DOHH2 (cell line): ENCODE measurements around the gene MARCHF10.

Experiments used
- H3F3A ChIP-seq: fragments of 200-600 bp; sonication (generic), shearing (Covaris generic); 2 replicates; pipeline ENCODE4 v1.6.0; 2016; ENCODE audit warnings: antibody characterized with exemption, mild to moderate bottlenecking; ENCODE audit not compliant: control insufficient read depth, insufficient read depth
- H3K27ac ChIP-seq: fragments of 200-600 bp; sonication (generic); 2 replicates; pipeline ENCODE4 v1.5.1; 2014; ENCODE audit warnings: low read depth, mild to moderate bottlenecking, low read length, moderate library complexity
- H3K27me3 ChIP-seq: fragments of 200-600 bp; sonication (generic); 2 replicates; pipeline ENCODE4 v1.6.1; 2014; ENCODE audit warnings: mild to moderate bottlenecking, low read length, mixed read lengths; ENCODE audit not compliant: control insufficient read depth
- H3K36me3 ChIP-seq: fragments of 200-600 bp; sonication (generic); 2 replicates; pipeline ENCODE4 v1.6.1; 2014; ENCODE audit warnings: mild to moderate bottlenecking, low read length, moderate library complexity, mixed read lengths; ENCODE audit not compliant: control insufficient read depth
- H3K4me1 ChIP-seq: fragments of 200-600 bp; sonication (generic); 2 replicates; pipeline ENCODE4 v1.6.1; 2014; ENCODE audit warnings: mild to moderate bottlenecking, low read length, mixed read lengths; ENCODE audit not compliant: control insufficient read depth
- H3K4me2 ChIP-seq: fragments of 200-600 bp; sonication (generic); 2 replicates; pipeline ENCODE4 v1.6.0; 2014; ENCODE audit warnings: mild to moderate bottlenecking, low read length, moderate library complexity
- H3K4me3 ChIP-seq: fragments of 200-600 bp; sonication (generic); 2 replicates; pipeline ENCODE4 v1.5.1; 2014; ENCODE audit warnings: mild to moderate bottlenecking, low read length, mixed read lengths
- H3K79me2 ChIP-seq: fragments of 200-600 bp; sonication (generic); 2 replicates; pipeline ENCODE4 v1.6.1; 2014; ENCODE audit warnings: mild to moderate bottlenecking, low read length, mixed read lengths; ENCODE audit not compliant: control insufficient read depth
- H3K9me2 ChIP-seq: fragments of 200-600 bp; sonication (generic); replicated peaks from 2 replicates; pipeline ENCODE4 v1.6.1; 2014; ENCODE audit warnings: mild to moderate bottlenecking, low read length, mixed read lengths; ENCODE audit not compliant: control insufficient read depth
- H3K9me3 ChIP-seq: fragments of 200-600 bp; sonication (generic); 2 replicates; pipeline ENCODE4 v1.6.1; 2014; ENCODE audit warnings: antibody characterized with exemption, low read length, mixed read lengths; ENCODE audit not compliant: control insufficient read depth, insufficient read depth
- H4K20me1 ChIP-seq: fragments of 200-600 bp; sonication (generic); 2 replicates; pipeline ENCODE4 v1.6.0; 2014; ENCODE audit warnings: low read depth, mild to moderate bottlenecking, antibody characterized with exemption, low read length, moderate library complexity; ENCODE audit not compliant: control insufficient read depth, insufficient read depth
- CTCF ChIP-seq: fragments of 200-600 bp; sonication (generic); IDR thresholded peaks from one replicate; pipeline ENCODE4 v1.5.1; 2014; ENCODE audit warnings: antibody characterized with exemption, mild to moderate bottlenecking, low read depth, low read length; ENCODE audit not compliant: poor library complexity, severe bottlenecking
- EZH2phosphoT487 ChIP-seq: fragments of 200-600 bp; sonication (generic); IDR thresholded peaks from 2 replicates; pipeline ENCODE4 v1.6.1; 2017; ENCODE audit warnings: borderline replicate concordance, mild to moderate bottlenecking, antibody characterized with exemption, low read length, moderate library complexity, mixed read lengths

MARCHF10 gene

GRCh38 chr17:62755141-62755851 is 52.8 kb downstream of the MARCHF10 start:
- Histone ChIP-seq H3K27me3 (no peaks in the 10 kb centered on the region), H3K36me3 (no peaks in the 10 kb centered on the region), H3F3A (no peaks in the 10 kb centered on the region), H3K27ac (no peak overlapping the region), H3K9me2 (no peaks in the 10 kb centered on the region), H3K4me2 (no peak overlapping the region), H3K9me3 (no peaks in the 10 kb centered on the region), H3K4me3 (no peak overlapping the region), H3K4me1 (no peaks in the 10 kb centered on the region), H3K79me2 (no peaks in the 10 kb centered on the region), H4K20me1 (no peaks in the 10 kb centered on the region)
- TF ChIP-seq CTCF = no peak
- TF ChIP-seq EZH2phosphoT487 = no peak

GRCh38 chr17:62754631-62755030 is 53.5 kb downstream of the MARCHF10 start:
- TF ChIP-seq EZH2phosphoT487 (no peak), CTCF (no peak)
- no peak overlapping the region for H3K27ac ChIP-seq

DNA sequence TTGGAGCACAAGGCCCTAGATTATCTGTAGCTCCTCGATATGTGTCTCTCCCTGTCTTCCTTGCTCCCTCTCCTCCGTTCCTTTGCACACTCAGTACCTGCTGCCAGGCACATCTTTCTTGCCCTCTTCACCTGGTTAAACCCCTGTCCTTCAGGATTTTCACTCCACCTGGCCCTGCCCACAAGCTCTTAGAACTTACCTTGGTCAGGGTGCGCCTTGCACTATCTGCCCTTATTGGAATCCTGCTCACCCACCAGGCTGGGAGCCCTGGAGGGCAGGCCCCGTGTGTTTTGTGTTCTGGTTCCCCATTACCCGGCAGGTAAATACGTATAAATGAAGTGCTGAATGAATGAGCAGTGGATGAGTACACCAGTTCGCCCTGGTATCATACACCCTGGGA is 54.6 kb downstream of the MARCHF10 start:
- no peaks in the 10 kb centered on the region for H3K36me3 ChIP-seq
- no peaks in the 10 kb centered on the region for H4K20me1 ChIP-seq
- H3K4me1 ChIP-seq = no peaks in the 10 kb centered on the region
- no peaks in the 10 kb centered on the region for H3K79me2 ChIP-seq
- H3K27me3 ChIP-seq = no peaks in the 10 kb centered on the region
- H3K4me2 ChIP-seq = no peak overlapping the region
- no peak for TF ChIP-seq EZH2phosphoT487
- H3K9me2 ChIP-seq = no peaks in the 10 kb centered on the region
- H3K27ac ChIP-seq = no peak overlapping the region
- H3K4me3 ChIP-seq = no peak overlapping the region
- H3K9me3 ChIP-seq = no peaks in the 10 kb centered on the region
- H3F3A ChIP-seq = no peaks in the 10 kb centered on the region

More at GRCh38 chr17:62754631-62755030, 53.5 kb downstream of the MARCHF10 start:
- Histone ChIP-seq H3K9me2 (no peaks in the 10 kb centered on the region), H3F3A (no peaks in the 10 kb centered on the region), H3K9me3 (no peaks in the 10 kb centered on the region), H3K79me2 (no peaks in the 10 kb centered on the region), H3K4me2 (no peak overlapping the region), H3K4me3 (no peak overlapping the region), H3K36me3 (no peaks in the 10 kb centered on the region), H4K20me1 (no peaks in the 10 kb centered on the region), H3K27me3 (no peaks in the 10 kb centered on the region), H3K4me1 (no peaks in the 10 kb centered on the region)

DNA sequence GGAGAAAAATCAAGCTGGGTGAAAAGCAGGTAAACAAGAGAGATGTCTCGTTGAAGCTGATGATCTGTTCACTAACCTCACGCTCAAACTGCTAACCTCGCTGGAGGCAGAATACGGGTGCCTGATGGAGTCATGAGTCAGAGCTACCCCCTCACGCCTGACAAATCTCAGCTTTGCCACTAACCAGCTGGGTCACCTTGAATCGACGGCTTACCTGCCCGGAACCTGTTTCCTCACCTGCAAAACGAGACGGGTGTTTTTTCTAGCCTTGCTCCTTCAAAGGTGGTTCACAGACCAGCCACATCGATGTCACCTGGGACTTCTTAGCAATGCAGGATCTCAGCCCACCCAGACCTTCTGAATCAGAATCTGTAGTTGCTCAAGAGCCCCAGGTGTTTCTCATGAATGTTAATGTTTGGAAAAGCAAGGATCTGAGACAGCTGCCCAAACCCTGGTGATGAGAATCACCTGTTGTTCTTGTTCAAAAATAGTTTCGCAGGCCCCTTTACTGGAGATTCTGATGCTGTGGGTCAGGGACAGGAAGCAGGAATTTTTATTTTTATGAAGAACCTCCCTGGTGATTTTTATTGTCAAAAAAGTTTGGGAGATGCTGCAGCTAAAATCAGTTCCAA is 56.9 kb downstream of the MARCHF10 start:
- no peaks in the 10 kb centered on the region for H3F3A ChIP-seq
- H3K36me3 ChIP-seq = no peaks in the 10 kb centered on the region
- no peak overlapping the region for H3K4me3 ChIP-seq
- no peaks in the 10 kb centered on the region for H3K9me3 ChIP-seq
- H3K4me1 ChIP-seq = no peaks in the 10 kb centered on the region
- no peak overlapping the region for H3K4me2 ChIP-seq
- H4K20me1 ChIP-seq = no peaks in the 10 kb centered on the region
- no peaks in the 10 kb centered on the region for H3K9me2 ChIP-seq
- 0 out of 2 replicates have a peak, but pooled peaks cover 2% of the 10 kb centered on the region for H3K27me3 ChIP-seq
- no peak for TF ChIP-seq EZH2phosphoT487
- no peak for TF ChIP-seq CTCF
- H3K27ac ChIP-seq = no peak overlapping the region
- no peaks in the 10 kb centered on the region for H3K79me2 ChIP-seq
